Measurements from ENCODE around the gene GPC6.

- no peak for TF ChIP-seq SMC3 (conservative IDR thresholded peaks at IDR 0.05; ENCODE audit: insufficient read depth, low read depth, low read length)
- TF ChIP-seq CHCHD3 (CRISPR knock-in tag; IDR thresholded peaks at IDR 0.05) = no peak
- TF ChIP-seq CC2D1A (IDR thresholded peaks at IDR 0.05) = no peak
- no peak for TF ChIP-seq MAX (CRISPR knock-in tag; IDR thresholded peaks at IDR 0.05)
- TF ChIP-seq MYC (IDR thresholded peaks at IDR 0.05; ENCODE audit: low read depth, low read length) = no peak
- no peak for TF ChIP-seq MYC (CRISPR knock-in tag; IDR thresholded peaks at IDR 0.05; ENCODE audit: borderline replicate concordance, low read depth)
- no peak for TF ChIP-seq ZZZ3 (IDR thresholded peaks at IDR 0.05)
- TF ChIP-seq ZNF76 (CRISPR knock-in tag; IDR thresholded peaks at IDR 0.05; ENCODE audit: borderline replicate concordance) = no peak
- TF ChIP-seq FOXM1 (IDR thresholded peaks at IDR 0.05; ENCODE audit: low read depth) = no peak
- no peak for TF ChIP-seq FOXM1 (CRISPR knock-in tag; IDR thresholded peaks at IDR 0.05; ENCODE audit: low read depth)
- no peak for TF ChIP-seq CTCF (IDR thresholded peaks at IDR 0.05 in 2 of 3, conservative IDR thresholded peaks at IDR 0.05 in 1 of 3; ENCODE audit: insufficient read depth in 2 of 3, low read depth in 1 of 3, low read length in 3 of 3)
- TF ChIP-seq PBX2 (CRISPR knock-in tag; IDR thresholded peaks at IDR 0.05; ENCODE audit: low read depth) = no peak
- no peak for TF ChIP-seq PBX2 (tag; conservative IDR thresholded peaks at IDR 0.05; ENCODE audit: low read depth)
- TF ChIP-seq BRF2 (IDR thresholded peaks at IDR 0.05; ENCODE audit: borderline replicate concordance, insufficient read depth, insufficient read length) = no peak
- no peak for TF ChIP-seq ZNF398 (CRISPR knock-in tag; IDR thresholded peaks at IDR 0.05)
- TF ChIP-seq RFX1 (IDR thresholded peaks at IDR 0.05) = no peak
- no peak for TF ChIP-seq ZNF133 (CRISPR knock-in tag; IDR thresholded peaks at IDR 0.05)
These were observed 542.5 kb downstream of the GPC6 start for GRCh38 chr13:93769101-93769500.
